Measurements from ENCODE around the gene EPG5.
"Not testable (repeated sequence)": the region's sequence is repeated elsewhere in the genome, so short reads cannot be mapped to it uniquely, and the experiment has no call there.

GRCh38 chr18:45964913-45965312 is 2.2 kb downstream of the EPG5 start:
- TF ChIP-seq CTCF (IDR thresholded peaks at IDR 0.05); ZFX (IDR thresholded peaks at IDR 0.05; ENCODE audit: borderline replicate concordance): not testable (repeated sequence)
